ENCODE measurements around the gene LRPPRC.

The LRPPRC gene

GRCh38 chr2:43840965-43841364 lies 154.8 kb downstream of the LRPPRC start:
- no peak for DNase-seq (ENCODE audit: low read depth, low spot score)
- TF ChIP-seq, protein P1, sequence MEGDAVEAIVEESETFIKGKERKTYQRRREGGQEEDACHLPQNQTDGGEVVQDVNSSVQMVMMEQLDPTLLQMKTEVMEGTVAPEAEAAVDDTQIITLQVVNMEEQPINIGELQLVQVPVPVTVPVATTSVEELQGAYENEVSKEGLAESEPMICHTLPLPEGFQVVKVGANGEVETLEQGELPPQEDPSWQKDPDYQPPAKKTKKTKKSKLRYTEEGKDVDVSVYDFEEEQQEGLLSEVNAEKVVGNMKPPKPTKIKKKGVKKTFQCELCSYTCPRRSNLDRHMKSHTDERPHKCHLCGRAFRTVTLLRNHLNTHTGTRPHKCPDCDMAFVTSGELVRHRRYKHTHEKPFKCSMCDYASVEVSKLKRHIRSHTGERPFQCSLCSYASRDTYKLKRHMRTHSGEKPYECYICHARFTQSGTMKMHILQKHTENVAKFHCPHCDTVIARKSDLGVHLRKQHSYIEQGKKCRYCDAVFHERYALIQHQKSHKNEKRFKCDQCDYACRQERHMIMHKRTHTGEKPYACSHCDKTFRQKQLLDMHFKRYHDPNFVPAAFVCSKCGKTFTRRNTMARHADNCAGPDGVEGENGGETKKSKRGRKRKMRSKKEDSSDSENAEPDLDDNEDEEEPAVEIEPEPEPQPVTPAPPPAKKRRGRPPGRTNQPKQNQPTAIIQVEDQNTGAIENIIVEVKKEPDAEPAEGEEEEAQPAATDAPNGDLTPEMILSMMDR (IDR thresholded peaks at IDR 0.05; ENCODE audit: low read depth, low read length), result no peak
- in situ Hi-C loops (cut with HindIII; ENCODE audit: low sequenced_read_pairs), result no loop called here
- H3K4me3 ChIP-seq (ENCODE audit: low read depth, low read length), result no peak overlapping the region

DNA sequence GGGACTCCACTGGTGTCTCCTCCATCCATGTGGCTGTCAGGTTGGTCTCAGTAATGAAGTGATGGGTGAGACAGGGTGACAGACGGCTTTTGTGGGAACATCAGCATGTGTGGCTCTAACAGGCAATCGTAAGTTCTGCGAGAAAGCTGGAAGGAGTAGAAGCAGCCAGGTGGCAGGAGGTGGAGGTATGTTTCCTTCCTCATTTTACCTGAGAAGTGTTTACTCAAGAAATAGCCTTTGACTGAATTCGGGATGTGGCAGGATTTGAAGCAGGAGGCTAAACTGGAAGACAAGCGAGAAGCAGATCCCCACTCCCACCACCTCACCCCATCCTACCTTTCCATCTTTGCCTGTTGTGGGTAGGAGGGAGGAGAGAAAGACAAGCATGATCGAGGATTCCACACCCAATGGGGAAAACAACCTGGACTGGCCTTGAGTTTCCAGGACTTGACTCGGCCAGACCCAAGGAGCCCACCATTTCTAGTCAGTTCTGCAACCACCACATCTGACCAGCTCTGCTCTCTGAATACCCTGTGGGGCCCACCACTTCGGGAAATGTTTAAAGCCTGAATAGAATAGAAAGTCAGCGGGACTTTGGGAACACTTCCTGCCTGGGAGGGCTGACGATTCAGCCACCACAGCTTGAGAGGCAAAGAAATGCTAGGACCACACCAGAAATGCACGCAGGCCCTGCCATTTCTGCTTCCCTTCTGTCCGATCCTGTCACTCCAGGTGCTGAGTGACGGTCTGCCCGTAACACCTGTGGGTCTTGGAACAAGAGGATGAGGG lies 155.8 kb downstream of the LRPPRC start:
- in situ Hi-C loops (cut with HindIII; ENCODE audit: low sequenced_read_pairs), result no loop called here
- TF ChIP-seq, protein P1 (IDR thresholded peaks at IDR 0.05; ENCODE audit: low read depth, low read length), result no peak
- no peak overlapping the region for H3K4me3 ChIP-seq (ENCODE audit: low read depth, low read length)

GRCh38 chr2:43838560-43839267 lies 157.1 kb downstream of the LRPPRC start, which contains the start of the genes ABCG5 and ABCG8:
Gene ABCG5 (minus strand): TSS chr2:43838839. CDS start chr2:43838679, 160 bp downstream.
Gene ABCG8 (plus strand): TSS chr2:43838971. CDS start chr2:43839054, 83 bp downstream.
- TF ChIP-seq, protein P1 (IDR thresholded peaks at IDR 0.05; ENCODE audit: low read depth, low read length), result no peak
- in situ Hi-C loops (cut with HindIII; ENCODE audit: low sequenced_read_pairs), result no loop called here
- H3K4me3 ChIP-seq (ENCODE audit: low read depth, low read length), result no peak within 1 kb of the TSS
- DNase-seq (ENCODE audit: low read depth, low spot score), result no peak

More for the DNA sequence above, 155.8 kb downstream of the LRPPRC start:
- DNase-seq (ENCODE audit: low read depth, low spot score), result no peak

- DNase-seq (ENCODE audit: low read depth, low spot score), result no peak
- in situ Hi-C loops (cut with HindIII; ENCODE audit: low sequenced_read_pairs), result no loop called here
- no peak overlapping the region for H3K4me3 ChIP-seq (ENCODE audit: low read depth, low read length)
- TF ChIP-seq, protein P1 (IDR thresholded peaks at IDR 0.05; ENCODE audit: low read depth, low read length), result no peak
Measured at GRCh38 chr2:43837831-43838559, 157.8 kb downstream of the LRPPRC start.

GRCh38 chr2:43837033-43837432 lies 158.8 kb downstream of the LRPPRC start:
- TF ChIP-seq, protein P1 (IDR thresholded peaks at IDR 0.05; ENCODE audit: low read depth, low read length), result no peak
- in situ Hi-C loops (cut with HindIII; ENCODE audit: low sequenced_read_pairs), result no loop called here
- DNase-seq (ENCODE audit: low read depth, low spot score), result no peak
- no peak overlapping the region for H3K4me3 ChIP-seq (ENCODE audit: low read depth, low read length)
